Rectal smooth muscle tissue (tissue), 1 donor: Measurements from ENCODE around the gene MRPL39.
"Not testable (repeated sequence)": the region's sequence is repeated elsewhere in the genome, so short reads cannot be mapped to it uniquely, and the experiment has no call there.

Experiments used
- H3K27ac ChIP-seq: one replicate; pipeline ENCODE4 v1.7.0; 2013; ENCODE audit warnings: low read depth, low read length, inconsistent platforms
- H3K27me3 ChIP-seq: one replicate; pipeline ENCODE4 v1.7.0; 2013; ENCODE audit warnings: low read length; ENCODE audit not compliant: control insufficient read depth, insufficient read depth
- H3K36me3 ChIP-seq: one replicate; pipeline ENCODE4 v1.7.0; 2013; ENCODE audit warnings: low read length; ENCODE audit not compliant: control insufficient read depth, insufficient read depth
- H3K4me1 ChIP-seq: one replicate; pipeline ENCODE4 v1.7.0; 2013; ENCODE audit warnings: low read length; ENCODE audit not compliant: control insufficient read depth, insufficient read depth
- H3K4me3 ChIP-seq: one replicate; pipeline ENCODE4 v1.7.0; 2013; ENCODE audit warnings: low read length
- H3K9ac ChIP-seq: one replicate; pipeline ENCODE4 v1.7.0; 2013; ENCODE audit warnings: low read length

Gene MRPL39

GRCh38 chr21:25636727-25637126 lies 29.4 kb upstream of the MRPL39 start:
- Histone ChIP-seq H3K27me3 (no peaks in the 10 kb centered on the region), H3K4me1 (peaks cover 5% of the 10 kb centered on the region), H3K27ac (no peak overlapping the region), H3K4me3 (no peak overlapping the region), H3K36me3 (no peaks in the 10 kb centered on the region), H3K9ac (no peak overlapping the region)

- H3K4me3 ChIP-seq: no peak overlapping the region
- no peaks in the 10 kb centered on the region for H3K36me3 ChIP-seq
- H3K27me3 ChIP-seq: no peaks in the 10 kb centered on the region
- H3K27ac ChIP-seq: no peak overlapping the region
- no peak overlapping the region for H3K9ac ChIP-seq
- peaks cover 5% of the 10 kb centered on the region for H3K4me1 ChIP-seq
Measured at GRCh38 chr21:25635310-25635709, 28.0 kb upstream of the MRPL39 start.

GRCh38 chr21:25632296-25632695 lies 25.0 kb upstream of the MRPL39 start:
- H3K4me1 ChIP-seq: no peaks in the 10 kb centered on the region
- H3K27me3 ChIP-seq: no peaks in the 10 kb centered on the region
- no peak overlapping the region for H3K4me3 ChIP-seq
- H3K9ac ChIP-seq: no peak overlapping the region
- no peaks in the 10 kb centered on the region for H3K36me3 ChIP-seq
- no peak overlapping the region for H3K27ac ChIP-seq

- H3K27ac ChIP-seq: no peak overlapping the region
- no peaks in the 10 kb centered on the region for H3K36me3 ChIP-seq
Measured at GRCh38 chr21:25626757-25627156, 19.5 kb upstream of the MRPL39 start.

GRCh38 chr21:25625776-25626555 lies 18.7 kb upstream of the MRPL39 start:
- not testable (repeated sequence) for H3K9ac ChIP-seq, H3K27me3 ChIP-seq, H3K27ac ChIP-seq, H3K4me1 ChIP-seq, H3K36me3 ChIP-seq, H3K4me3 ChIP-seq

More at GRCh38 chr21:25626757-25627156, 19.5 kb upstream of the MRPL39 start:
- H3K4me3 ChIP-seq: no peak overlapping the region
- H3K9ac ChIP-seq: no peak overlapping the region
- no peaks in the 10 kb centered on the region for H3K27me3 ChIP-seq
- H3K4me1 ChIP-seq: no peaks in the 10 kb centered on the region

- no peaks in the 10 kb centered on the region for H3K27me3 ChIP-seq
- H3K36me3 ChIP-seq: no peaks in the 10 kb centered on the region
- H3K9ac ChIP-seq: no peak overlapping the region
- H3K4me1 ChIP-seq: no peaks in the 10 kb centered on the region
- no peak overlapping the region for H3K4me3 ChIP-seq
- H3K27ac ChIP-seq: no peak overlapping the region
Measured at GRCh38 chr21:25625036-25625435, 17.8 kb upstream of the MRPL39 start.

- no peak overlapping the region for H3K9ac ChIP-seq
- no peaks in the 10 kb centered on the region for H3K27me3 ChIP-seq
- H3K36me3 ChIP-seq: no peaks in the 10 kb centered on the region
- H3K27ac ChIP-seq: no peak overlapping the region
- H3K4me1 ChIP-seq: no peaks in the 10 kb centered on the region
- no peak overlapping the region for H3K4me3 ChIP-seq
Measured at GRCh38 chr21:25624511-25624910, 17.2 kb upstream of the MRPL39 start.

- no peaks in the 10 kb centered on the region for H3K27me3 ChIP-seq
- H3K4me3 ChIP-seq: no peak overlapping the region
- no peaks in the 10 kb centered on the region for H3K4me1 ChIP-seq
- no peak overlapping the region for H3K9ac ChIP-seq
- no peak overlapping the region for H3K27ac ChIP-seq
- no peaks in the 10 kb centered on the region for H3K36me3 ChIP-seq
Measured at GRCh38 chr21:25619198-25619597, 11.9 kb upstream of the MRPL39 start.

- Histone ChIP-seq H3K9ac (no peak overlapping the region), H3K27ac (no peak overlapping the region), H3K36me3 (no peaks in the 10 kb centered on the region), H3K4me1 (no peaks in the 10 kb centered on the region), H3K27me3 (no peaks in the 10 kb centered on the region), H3K4me3 (no peak overlapping the region)
Measured at GRCh38 chr21:25615880-25616279, 8.6 kb upstream of the MRPL39 start.

- no peaks in the 10 kb centered on the region for H3K4me1 ChIP-seq
- H3K27ac ChIP-seq: no peak overlapping the region
- H3K4me3 ChIP-seq: no peak overlapping the region
- no peaks in the 10 kb centered on the region for H3K36me3 ChIP-seq
- no peaks in the 10 kb centered on the region for H3K27me3 ChIP-seq
- no peak overlapping the region for H3K9ac ChIP-seq
Measured at GRCh38 chr21:25614441-25614840, 7.2 kb upstream of the MRPL39 start.

GRCh38 chr21:25608044-25608737 lies 910 bp upstream of the MRPL39 start:
- H3K36me3 ChIP-seq: peaks cover 5% of the 10 kb centered on the region
- peak overlapping the region; percentile 87 for H3K4me3 ChIP-seq
- no peak overlapping the region for H3K9ac ChIP-seq
- H3K27me3 ChIP-seq: no peaks in the 10 kb centered on the region
- H3K4me1 ChIP-seq: peaks cover 4% of the 10 kb centered on the region
- no peak overlapping the region for H3K27ac ChIP-seq

GRCh38 chr21:25589887-25590286 lies 17.4 kb downstream of the MRPL39 start:
- no peaks in the 10 kb centered on the region for H3K4me1 ChIP-seq
- no peak overlapping the region for H3K27ac ChIP-seq
- H3K36me3 ChIP-seq: peaks cover 20% of the 10 kb centered on the region
- no peaks in the 10 kb centered on the region for H3K27me3 ChIP-seq
- H3K9ac ChIP-seq: no peak overlapping the region
- no peak overlapping the region for H3K4me3 ChIP-seq

- Histone ChIP-seq H3K9ac (no peak overlapping the region), H3K27ac (no peak overlapping the region), H3K36me3 (peaks cover 9% of the 10 kb centered on the region), H3K27me3 (no peaks in the 10 kb centered on the region), H3K4me1 (no peaks in the 10 kb centered on the region), H3K4me3 (no peak overlapping the region)
Measured at GRCh38 chr21:25586791-25587190, 20.5 kb downstream of the MRPL39 start.
